ENCODE results near the gene MYCN.

The MYCN gene

GRCh38 chr2:15931319-15931890 is 8.9 kb upstream of the MYCN start:
- ChIA-PET POLR2A (ENCODE audit: low non-redundant PET) (no interaction called here), CTCF (no interaction called here)
- no peak for TF ChIP-seq CTCF (conservative IDR thresholded peaks at IDR 0.05; ENCODE audit: low read depth)

DNA sequence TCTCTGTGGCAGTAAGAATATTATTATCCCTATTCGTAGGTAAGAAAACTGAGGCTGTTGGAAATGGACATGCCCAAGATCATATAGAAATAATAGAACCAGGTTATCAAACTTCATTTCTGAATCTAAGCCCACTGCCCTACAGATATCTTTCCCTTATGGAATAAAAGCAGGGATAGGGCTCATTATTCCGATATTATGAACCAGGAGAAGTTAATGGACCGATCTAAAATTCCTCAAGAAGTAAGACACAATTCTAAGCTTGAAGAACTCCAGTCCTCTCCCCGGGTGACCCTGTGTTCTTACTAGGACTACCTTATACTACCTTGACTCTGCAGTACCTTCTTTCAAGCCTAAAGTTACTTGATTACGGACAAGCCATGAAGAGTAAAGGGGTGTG is 8.4 kb upstream of the MYCN start:
- POLR2A ChIA-PET (ENCODE audit: low non-redundant PET), result no interaction called here

More at GRCh38 chr2:15931319-15931890, 8.9 kb upstream of the MYCN start:
- no peak for DNase-seq (ENCODE audit: low spot score)
- no peak overlapping the region for H3K27ac ChIP-seq

GRCh38 chr2:15932394-15933183 is 7.8 kb upstream of the MYCN start:
- CTCF ChIA-PET, result no interaction called here
- POLR2A ChIA-PET (ENCODE audit: low non-redundant PET), result no interaction called here
- no peak overlapping the region for H3K27ac ChIP-seq
- DNase-seq (ENCODE audit: low spot score), result no peak
- no peak for TF ChIP-seq CTCF (conservative IDR thresholded peaks at IDR 0.05; ENCODE audit: low read depth)

More for the DNA sequence above, 8.4 kb upstream of the MYCN start:
- CTCF ChIA-PET, result no interaction called here
- DNase-seq (ENCODE audit: low spot score), result no peak
- no peak for TF ChIP-seq CTCF (conservative IDR thresholded peaks at IDR 0.05; ENCODE audit: low read depth)
- no peak overlapping the region for H3K27ac ChIP-seq

DNA sequence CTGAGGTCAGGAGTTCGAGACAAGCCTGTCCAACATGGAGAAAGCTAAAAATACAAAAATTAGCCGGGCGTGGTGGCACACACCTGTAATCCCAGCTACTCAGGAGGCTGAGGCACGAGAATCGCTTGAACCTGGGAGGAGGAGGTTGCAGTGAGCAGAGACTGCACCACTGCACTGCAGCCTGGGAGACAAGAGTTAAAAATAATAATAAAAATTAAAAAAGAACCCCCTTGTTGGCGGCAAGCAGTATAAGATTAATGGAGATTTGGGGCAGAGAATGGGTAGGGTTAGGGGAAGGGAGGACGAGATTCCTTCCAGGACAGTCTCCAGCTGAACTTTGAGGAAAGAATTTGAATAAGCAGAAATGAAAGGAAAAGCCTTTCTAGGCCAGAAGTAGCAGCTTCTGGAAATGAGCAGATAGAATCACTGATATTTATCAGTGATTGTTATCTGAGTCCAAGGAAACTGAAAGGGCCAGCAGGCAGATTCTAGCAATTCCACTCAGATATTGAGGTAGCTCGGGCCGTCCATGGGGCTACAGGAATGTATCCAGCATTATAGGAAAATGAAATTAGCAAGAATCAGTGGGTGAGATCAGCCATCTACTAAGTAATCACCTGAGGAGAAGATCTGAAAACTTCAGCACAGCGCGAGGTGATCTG is 7.0 kb upstream of the MYCN start:
- DNase-seq (ENCODE audit: low spot score), result no peak
- H3K27ac ChIP-seq, result no peak overlapping the region
- CTCF ChIA-PET, result interaction anchor here (0.7 kb wide), 1 partner anchor 730 kb away, joined by 3 read pairs; no protein-coding TSS in a partner anchor
- POLR2A ChIA-PET (ENCODE audit: low non-redundant PET), result no interaction called here
- no peak for TF ChIP-seq CTCF (conservative IDR thresholded peaks at IDR 0.05; ENCODE audit: low read depth)

- CTCF ChIA-PET, result no interaction called here
- no peak overlapping the region for H3K27ac ChIP-seq
- no peak for DNase-seq (ENCODE audit: low spot score)
- no peak for TF ChIP-seq CTCF (conservative IDR thresholded peaks at IDR 0.05; ENCODE audit: low read depth)
- POLR2A ChIA-PET (ENCODE audit: low non-redundant PET), result no interaction called here
Observed at GRCh38 chr2:15934291-15934945, 5.9 kb upstream of the MYCN start.

GRCh38 chr2:15935189-15935588 is 5.2 kb upstream of the MYCN start:
- no peak for TF ChIP-seq CTCF (conservative IDR thresholded peaks at IDR 0.05; ENCODE audit: low read depth)
- CTCF ChIA-PET, result interaction anchor here (0.7 kb wide), 1 partner anchor 701 kb away, joined by 4 read pairs; no protein-coding TSS in a partner anchor
- DNase-seq (ENCODE audit: low spot score), result no peak

More at GRCh38 chr2:15935189-15935588, 5.2 kb upstream of the MYCN start:
- POLR2A ChIA-PET (ENCODE audit: low non-redundant PET), result no interaction called here
- no peak overlapping the region for H3K27ac ChIP-seq

All from RWPE1 (cell line).